OCI-LY7 (cell line): ENCODE measurements around the gene BAZ1A.

Source experiments
- EZH2phosphoT487 ChIP-seq: fragments of 200-600 bp; sonication (generic); IDR thresholded peaks from 2 replicates; pipeline ENCODE4 v1.6.1; 2018; ENCODE audit warnings: low read depth, borderline replicate concordance, mild to moderate bottlenecking, mixed run types, antibody characterized with exemption, low read length, moderate library complexity, mixed read lengths
- TF ChIP-seq, protein P1 (sequence below): fragments of 200-600 bp; sonication (generic); conservative IDR thresholded peaks from 2 replicates; pipeline ENCODE4 v1.5.1; 2014; ENCODE audit warnings: mild to moderate bottlenecking, antibody characterized with exemption, low read length, moderate library complexity, mixed read lengths

DNA sequence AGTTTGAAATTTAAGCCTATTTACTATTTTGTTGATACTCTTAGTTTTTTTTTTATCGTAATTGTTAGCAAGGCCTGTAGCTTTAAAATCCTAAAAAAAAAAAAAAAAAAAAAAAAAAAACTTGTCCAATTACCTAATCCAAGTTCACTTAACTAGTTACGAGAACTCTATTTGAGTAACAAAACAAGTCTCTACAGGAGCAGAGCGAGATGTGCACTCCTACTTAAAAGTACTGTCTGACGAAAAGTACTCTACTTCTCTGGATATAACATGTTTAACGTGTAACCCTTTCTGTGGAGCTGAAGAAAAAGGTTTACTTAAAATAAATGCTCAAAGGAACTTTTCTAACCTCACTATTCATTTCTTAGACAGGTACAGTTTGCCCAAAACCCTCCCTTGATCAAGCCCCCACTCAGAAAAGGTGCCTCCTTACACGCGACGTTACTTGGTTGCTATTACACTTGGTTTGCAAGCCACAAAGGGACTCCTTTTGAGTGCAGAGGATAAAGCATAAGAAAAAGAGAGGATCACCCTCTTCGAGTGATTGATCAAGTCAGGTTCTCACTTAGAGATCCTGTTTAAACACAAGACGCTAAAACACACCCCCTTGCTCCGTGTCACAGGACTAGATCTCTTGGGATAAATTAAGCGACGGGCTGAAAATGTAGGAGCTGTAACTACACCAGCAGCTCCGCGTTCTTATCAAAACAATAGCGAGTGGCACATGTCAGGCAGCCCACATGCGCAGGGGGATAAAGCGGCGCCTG, 2.2 kb downstream of the BAZ1A start:
- TF ChIP-seq, protein P1, sequence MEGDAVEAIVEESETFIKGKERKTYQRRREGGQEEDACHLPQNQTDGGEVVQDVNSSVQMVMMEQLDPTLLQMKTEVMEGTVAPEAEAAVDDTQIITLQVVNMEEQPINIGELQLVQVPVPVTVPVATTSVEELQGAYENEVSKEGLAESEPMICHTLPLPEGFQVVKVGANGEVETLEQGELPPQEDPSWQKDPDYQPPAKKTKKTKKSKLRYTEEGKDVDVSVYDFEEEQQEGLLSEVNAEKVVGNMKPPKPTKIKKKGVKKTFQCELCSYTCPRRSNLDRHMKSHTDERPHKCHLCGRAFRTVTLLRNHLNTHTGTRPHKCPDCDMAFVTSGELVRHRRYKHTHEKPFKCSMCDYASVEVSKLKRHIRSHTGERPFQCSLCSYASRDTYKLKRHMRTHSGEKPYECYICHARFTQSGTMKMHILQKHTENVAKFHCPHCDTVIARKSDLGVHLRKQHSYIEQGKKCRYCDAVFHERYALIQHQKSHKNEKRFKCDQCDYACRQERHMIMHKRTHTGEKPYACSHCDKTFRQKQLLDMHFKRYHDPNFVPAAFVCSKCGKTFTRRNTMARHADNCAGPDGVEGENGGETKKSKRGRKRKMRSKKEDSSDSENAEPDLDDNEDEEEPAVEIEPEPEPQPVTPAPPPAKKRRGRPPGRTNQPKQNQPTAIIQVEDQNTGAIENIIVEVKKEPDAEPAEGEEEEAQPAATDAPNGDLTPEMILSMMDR: no peak
- TF ChIP-seq EZH2phosphoT487: no peak
